Smooth muscle cell (in vitro differentiated cells): ENCODE data around the gene SLC66A3. TPM values are rescaled to one million over a fixed set of nuclear protein-coding genes. Genes with fewer than 3 reads are reported as not detected.

Experiments used
- DNase-seq: peaks from one replicate; lab custom pipeline; 2025; ENCODE audit not compliant: unreplicated experiment; lab: John Stamatoyannopoulos, UW
- H2AFZ ChIP-seq: fragments of 200-600 bp; sonication (generic); 2 replicates; pipeline ENCODE4 v1.6.0; 2016; ENCODE audit warnings: antibody characterized with exemption, low read depth, mild to moderate bottlenecking
- H3F3A ChIP-seq: fragments of 200-600 bp; sonication (generic); 2 replicates; pipeline ENCODE4 v1.6.0; 2017; ENCODE audit warnings: antibody characterized with exemption, low read depth
- H3K27ac ChIP-seq: fragments of 200-600 bp; sonication (generic); 2 replicates; pipeline ENCODE4 v1.5.1; 2016; ENCODE audit warnings: low read depth, mild to moderate bottlenecking
- H3K27me3 ChIP-seq: fragments of 200-600 bp; sonication (generic); 2 replicates; pipeline ENCODE4 v1.6.1; 2016; ENCODE audit warnings: low read depth, mild to moderate bottlenecking
- H3K36me3 ChIP-seq: fragments of 200-600 bp; sonication (generic); 2 replicates; pipeline ENCODE4 v1.5.1; 2016; ENCODE audit warnings: low read depth
- H3K4me1 ChIP-seq: fragments of 200-600 bp; sonication (generic); 2 replicates; pipeline ENCODE4 v1.5.1; 2016; ENCODE audit warnings: low read depth
- H3K4me2 ChIP-seq: fragments of 200-600 bp; sonication (generic); 2 replicates; pipeline ENCODE4 v1.6.0; 2016; ENCODE audit warnings: mild to moderate bottlenecking
- H3K4me3 ChIP-seq: fragments of 200-600 bp; sonication (generic); 2 replicates; pipeline ENCODE4 v1.5.1; 2016; ENCODE audit warnings: mild to moderate bottlenecking
- H3K79me2 ChIP-seq: fragments of 200-600 bp; sonication (generic); 2 replicates; pipeline ENCODE4 v1.6.0; 2016; ENCODE audit warnings: low read depth, mild to moderate bottlenecking
- H3K9ac ChIP-seq: fragments of 200-600 bp; sonication (generic); 2 replicates; pipeline ENCODE4 v1.6.0; 2016; ENCODE audit warnings: low read depth
- H3K9me3 ChIP-seq: fragments of 200-600 bp; sonication (generic); replicated peaks from 2 replicates; pipeline ENCODE4 v1.5.1; 2016; ENCODE audit warnings: low read depth
- H4K20me1 ChIP-seq: fragments of 200-600 bp; sonication (generic); 2 replicates; pipeline ENCODE4 v1.6.0; 2016; ENCODE audit warnings: low read depth
- WGBS: methylation state at CpG from one replicate; pipeline ENCODE4 v1.1.7; 2016; ENCODE audit warnings: low lambda C conversion rate; 5-methylcytosine and 5-hydroxymethylcytosine counted together
- polyA plus RNA-seq: library from polyadenylated mRNA; unstranded; fragments of >200 nt; fragmentation: Nextera tagmentation; extraction: Ambion mirVana; gene quantifications from 2 replicates; pipeline ENCODE4 v1.2.1, GENCODE V29; 2016
- total RNA-seq: library from RNA; depleted of rRNA; stranded (reverse); fragments of >200 nt; gene quantifications from 2 replicates; pipeline ENCODE4 v1.2.3, GENCODE V29; 2014
- TF ChIP-seq, protein P1 (sequence below): fragments of 200-600 bp; sonication (generic); IDR thresholded peaks from 2 replicates; pipeline ENCODE4 v1.5.1; 2017; ENCODE audit warnings: borderline replicate concordance, mild to moderate bottlenecking, antibody characterized with exemption; ENCODE audit not compliant: insufficient read depth, poor library complexity, severe bottlenecking

The SLC66A3 gene
- total and polyA plus RNA-seq, 2 experiments from 2014 or later: 33.5 to 37.2 TPM

DNA sequence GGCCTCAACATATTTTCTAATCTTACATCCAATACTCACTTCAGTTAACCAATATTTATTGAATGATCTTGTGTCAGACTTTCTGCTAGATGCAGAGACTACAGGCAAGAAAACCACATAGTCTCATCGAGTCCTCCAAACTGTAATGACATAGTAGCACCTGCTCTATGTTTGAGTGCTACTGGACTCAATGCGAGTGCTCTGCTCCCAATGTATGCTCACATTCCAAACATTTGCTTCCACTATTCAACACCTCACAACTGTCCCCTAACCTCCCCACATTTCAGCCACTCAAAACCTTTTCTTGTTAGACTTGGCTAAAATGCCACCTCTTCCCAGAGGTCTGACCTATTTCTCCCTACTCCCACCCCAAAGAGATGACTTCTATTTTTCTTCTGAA, 65.2 kb downstream of the SLC66A3 start:
- DNase-seq: no peak
- Histone ChIP-seq H3F3A (no peaks in the 10 kb centered on the region), H2AFZ (no peak overlapping the region), H3K27me3 (no peaks in the 10 kb centered on the region), H3K36me3 (peaks cover 7% of the 10 kb centered on the region), H3K4me2 (no peak overlapping the region), H3K27ac (no peak overlapping the region), H3K9me3 (no peaks in the 10 kb centered on the region), H3K79me2 (peaks cover 15% of the 10 kb centered on the region), H4K20me1 (peaks cover 10% of the 10 kb centered on the region), H3K4me1 (no peaks in the 10 kb centered on the region), H3K4me3 (no peak overlapping the region), H3K9ac (no peak overlapping the region)
- TF ChIP-seq, protein P1, sequence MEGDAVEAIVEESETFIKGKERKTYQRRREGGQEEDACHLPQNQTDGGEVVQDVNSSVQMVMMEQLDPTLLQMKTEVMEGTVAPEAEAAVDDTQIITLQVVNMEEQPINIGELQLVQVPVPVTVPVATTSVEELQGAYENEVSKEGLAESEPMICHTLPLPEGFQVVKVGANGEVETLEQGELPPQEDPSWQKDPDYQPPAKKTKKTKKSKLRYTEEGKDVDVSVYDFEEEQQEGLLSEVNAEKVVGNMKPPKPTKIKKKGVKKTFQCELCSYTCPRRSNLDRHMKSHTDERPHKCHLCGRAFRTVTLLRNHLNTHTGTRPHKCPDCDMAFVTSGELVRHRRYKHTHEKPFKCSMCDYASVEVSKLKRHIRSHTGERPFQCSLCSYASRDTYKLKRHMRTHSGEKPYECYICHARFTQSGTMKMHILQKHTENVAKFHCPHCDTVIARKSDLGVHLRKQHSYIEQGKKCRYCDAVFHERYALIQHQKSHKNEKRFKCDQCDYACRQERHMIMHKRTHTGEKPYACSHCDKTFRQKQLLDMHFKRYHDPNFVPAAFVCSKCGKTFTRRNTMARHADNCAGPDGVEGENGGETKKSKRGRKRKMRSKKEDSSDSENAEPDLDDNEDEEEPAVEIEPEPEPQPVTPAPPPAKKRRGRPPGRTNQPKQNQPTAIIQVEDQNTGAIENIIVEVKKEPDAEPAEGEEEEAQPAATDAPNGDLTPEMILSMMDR: no peak
- 94% methylated on average over 2 of the region's 2 CpGs for WGBS

DNA sequence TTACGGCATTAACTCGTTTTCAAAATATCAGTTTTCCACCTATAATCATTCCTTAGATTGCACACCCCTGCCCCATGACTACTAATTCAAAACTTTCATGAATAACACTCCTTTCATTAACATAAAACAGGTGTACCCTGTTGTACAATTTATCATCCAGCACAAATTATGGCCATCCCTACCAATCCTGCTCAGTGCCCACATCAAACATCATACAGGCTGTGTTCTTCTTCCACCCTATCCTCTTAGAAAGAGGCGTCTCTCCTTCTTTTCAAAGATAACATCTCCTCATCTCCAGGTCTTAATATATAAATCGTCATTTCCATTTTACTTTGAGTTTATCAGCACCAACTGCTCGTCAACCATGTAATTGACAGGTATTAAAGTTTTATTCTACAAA, 67.6 kb downstream of the SLC66A3 start:
- Histone ChIP-seq H3K9me3 (no peaks in the 10 kb centered on the region), H3K4me3 (no peak overlapping the region), H3K27me3 (no peaks in the 10 kb centered on the region), H3K4me1 (no peaks in the 10 kb centered on the region), H2AFZ (no peak overlapping the region), H3K79me2 (peaks cover 37% of the 10 kb centered on the region), H3K4me2 (no peak overlapping the region), H3K9ac (no peak overlapping the region), H4K20me1 (peaks cover 10% of the 10 kb centered on the region), H3F3A (no peaks in the 10 kb centered on the region), H3K27ac (no peak overlapping the region), H3K36me3 (peaks cover 4% of the 10 kb centered on the region)
- TF ChIP-seq, protein P1: no peak
- no peak for DNase-seq
- WGBS: 97% methylated on average over 5 of the region's 5 CpGs

DNA sequence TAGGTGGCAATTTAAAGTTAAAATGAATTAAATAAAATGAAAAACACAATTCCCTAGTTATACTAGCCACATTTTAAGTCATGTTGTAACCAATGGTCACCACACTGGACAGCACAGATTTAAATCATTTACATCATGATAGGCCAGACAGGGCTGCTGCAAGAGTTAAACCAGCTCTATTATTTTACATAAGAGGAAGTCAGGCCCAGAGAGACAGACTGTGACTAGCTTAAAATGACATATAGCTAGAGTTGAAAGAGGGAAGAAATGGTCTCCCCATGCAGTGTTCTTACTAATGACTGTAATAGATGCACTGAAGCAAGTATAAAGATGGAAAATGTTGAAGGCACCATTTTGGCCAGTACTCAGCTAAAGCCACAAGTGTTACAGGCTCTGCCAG, 69.6 kb downstream of the SLC66A3 start:
- no peak overlapping the region for H3K9ac ChIP-seq
- no peak overlapping the region for H2AFZ ChIP-seq
- H3K27ac ChIP-seq: no peak overlapping the region
- no peaks in the 10 kb centered on the region for H3K4me1 ChIP-seq
- H3K27me3 ChIP-seq: no peaks in the 10 kb centered on the region
- peaks cover 55% of the 10 kb centered on the region for H3K79me2 ChIP-seq
- H3K4me3 ChIP-seq: no peak overlapping the region
- peaks cover 4% of the 10 kb centered on the region for H3K36me3 ChIP-seq
- no peaks in the 10 kb centered on the region for H3F3A ChIP-seq
- peaks cover 17% of the 10 kb centered on the region for H4K20me1 ChIP-seq
- DNase-seq: no peak
- no peak overlapping the region for H3K4me2 ChIP-seq
- TF ChIP-seq, protein P1: no peak
- H3K9me3 ChIP-seq: no peaks in the 10 kb centered on the region

DNA sequence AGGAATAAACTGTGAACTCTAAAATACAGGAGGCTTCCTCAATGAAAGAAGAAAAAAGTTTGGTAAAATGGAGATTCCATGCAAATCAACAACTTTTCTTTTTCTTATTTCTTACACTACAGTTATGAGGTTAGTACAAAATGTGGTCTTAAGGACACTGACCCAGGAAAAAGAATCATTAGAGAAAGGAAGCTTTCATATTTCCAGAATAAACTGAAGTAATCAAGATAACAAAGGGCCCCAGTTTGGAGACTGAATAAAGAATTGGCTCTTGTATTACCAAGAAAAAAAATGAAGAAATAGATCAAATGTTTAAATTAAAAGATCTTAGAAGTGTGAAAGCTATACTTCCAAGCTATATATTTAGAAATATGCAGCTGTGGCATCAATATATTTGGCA, 72.3 kb downstream of the SLC66A3 start:
- no peak overlapping the region for H3K4me3 ChIP-seq
- H3K27me3 ChIP-seq: no peaks in the 10 kb centered on the region
- H3K9me3 ChIP-seq: no peaks in the 10 kb centered on the region
- no peaks in the 10 kb centered on the region for H3K4me1 ChIP-seq
- DNase-seq: no peak
- peaks cover 26% of the 10 kb centered on the region for H4K20me1 ChIP-seq
- H3K9ac ChIP-seq: no peak overlapping the region
- no peaks in the 10 kb centered on the region for H3K36me3 ChIP-seq
- no peaks in the 10 kb centered on the region for H3F3A ChIP-seq
- H3K79me2 ChIP-seq: peaks cover 78% of the 10 kb centered on the region
- H3K4me2 ChIP-seq: no peak overlapping the region
- TF ChIP-seq, protein P1: no peak
- H3K27ac ChIP-seq: no peak overlapping the region
- no peak overlapping the region for H2AFZ ChIP-seq
